ENCODE results near the gene PXMP2. TPM values are rescaled to one million over a fixed set of nuclear protein-coding genes. Genes with fewer than 3 reads are reported as not detected.

PXMP2 gene
- polyA plus RNA-seq, 3 donors = 2.9 to 9.2 (median 8.7) TPM

DNA sequence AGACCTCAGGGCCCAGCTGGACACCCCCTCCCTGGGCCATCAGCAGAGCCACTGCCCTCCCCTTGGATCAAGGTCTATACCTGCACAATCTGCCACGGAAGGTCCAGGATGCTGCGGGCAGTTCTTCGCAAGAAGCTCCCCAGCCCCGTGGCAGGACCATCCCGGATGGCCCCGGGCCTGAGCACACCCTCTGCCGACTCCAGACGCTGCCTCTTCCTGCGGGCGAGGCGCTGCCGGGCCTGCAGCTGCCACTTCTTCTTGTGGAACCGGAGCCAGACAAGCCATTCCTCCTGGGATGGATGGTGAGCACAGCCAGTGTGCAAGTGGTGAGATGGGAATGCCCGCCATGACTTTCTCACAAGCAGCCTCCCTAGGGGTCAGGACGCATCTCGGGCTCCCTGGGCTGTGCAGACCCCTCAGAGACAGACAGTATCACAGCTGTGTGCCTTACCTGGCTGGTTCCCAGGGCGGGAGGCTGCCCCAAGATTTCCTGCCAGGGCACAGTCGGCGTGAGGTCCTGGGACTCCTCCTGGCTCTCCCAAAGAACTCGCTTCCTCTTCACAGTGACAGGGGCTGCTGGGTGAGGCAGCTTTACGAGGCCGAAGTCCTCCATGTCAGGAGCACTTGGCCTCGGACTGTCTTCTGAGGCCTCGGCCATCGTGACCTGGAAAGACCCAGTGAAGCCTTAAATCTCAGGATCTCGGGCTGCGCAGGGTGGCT, 38.0 kb upstream of the PXMP2 start:
- no peak overlapping the region for H3K4me3 Mint-ChIP-seq
- Histone ChIP-seq H3K79me2 (ENCODE audit: insufficient read depth, low read length) (no peaks in the 10 kb centered on the region), H3K9me3 (replicated peaks in 1 of 2; ENCODE audit: control insufficient read depth in 1 of 2, insufficient read depth in 1 of 2, low read length in 2 of 2) (no peaks in the 10 kb centered on the region), H3K27me3 (ENCODE audit: control insufficient read depth in 2 of 2, insufficient read depth in 2 of 2, low read length in 2 of 2) (no peaks in the 10 kb centered on the region), H3K9ac (ENCODE audit: insufficient read depth, low read length, poor library complexity, severe bottlenecking) (no peak overlapping the region), H3K27ac (ENCODE audit: low read depth in 1 of 2, low read length in 2 of 2) (no peak overlapping the region), H3K4me3 (replicated peaks in 1 of 3; ENCODE audit: low read depth in 2 of 3, low read length in 3 of 3) (no peak overlapping the region), H3K4me1 (ENCODE audit: control insufficient read depth in 1 of 2, insufficient read depth in 2 of 2, low read length in 2 of 2) (no peaks in the 10 kb centered on the region), H2AFZ (ENCODE audit: insufficient read depth, low read depth, low read length, poor library complexity, severe bottlenecking) (no peak overlapping the region), H3K4me2 (replicated peaks; ENCODE audit: extremely low read depth, low read length, poor library complexity, severe bottlenecking) (no peak overlapping the region), H4K20me1 (ENCODE audit: insufficient read depth, low read length) (no peaks in the 10 kb centered on the region), H3K36me3 (replicated peaks in 1 of 2; ENCODE audit: control insufficient read depth in 1 of 2, insufficient read depth in 2 of 2, low read length in 2 of 2) (peaks cover 57 to 89% of the 10 kb centered on the region in 2 donors)
- H3K9me3 Mint-ChIP-seq = no peaks in the 10 kb centered on the region
- H3K4me1 Mint-ChIP-seq = no peaks in the 10 kb centered on the region
- 92% methylated on average over 26 of the region's 27 CpGs for WGBS (ENCODE audit: insufficient coverage)
- intact Hi-C loops (cut with micrococcal nuclease) = no loop called here
- no peak for DNase-seq
- H3K27ac Mint-ChIP-seq = peak overlapping the region in 1 of 7 donors; percentile 28
- TF ChIP-seq, protein P1, sequence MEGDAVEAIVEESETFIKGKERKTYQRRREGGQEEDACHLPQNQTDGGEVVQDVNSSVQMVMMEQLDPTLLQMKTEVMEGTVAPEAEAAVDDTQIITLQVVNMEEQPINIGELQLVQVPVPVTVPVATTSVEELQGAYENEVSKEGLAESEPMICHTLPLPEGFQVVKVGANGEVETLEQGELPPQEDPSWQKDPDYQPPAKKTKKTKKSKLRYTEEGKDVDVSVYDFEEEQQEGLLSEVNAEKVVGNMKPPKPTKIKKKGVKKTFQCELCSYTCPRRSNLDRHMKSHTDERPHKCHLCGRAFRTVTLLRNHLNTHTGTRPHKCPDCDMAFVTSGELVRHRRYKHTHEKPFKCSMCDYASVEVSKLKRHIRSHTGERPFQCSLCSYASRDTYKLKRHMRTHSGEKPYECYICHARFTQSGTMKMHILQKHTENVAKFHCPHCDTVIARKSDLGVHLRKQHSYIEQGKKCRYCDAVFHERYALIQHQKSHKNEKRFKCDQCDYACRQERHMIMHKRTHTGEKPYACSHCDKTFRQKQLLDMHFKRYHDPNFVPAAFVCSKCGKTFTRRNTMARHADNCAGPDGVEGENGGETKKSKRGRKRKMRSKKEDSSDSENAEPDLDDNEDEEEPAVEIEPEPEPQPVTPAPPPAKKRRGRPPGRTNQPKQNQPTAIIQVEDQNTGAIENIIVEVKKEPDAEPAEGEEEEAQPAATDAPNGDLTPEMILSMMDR (IDR thresholded peaks at IDR 0.05) = no peak
- H3K36me3 Mint-ChIP-seq = peaks cover 73 to 89% of the 10 kb centered on the region in 2 donors
- H3K27me3 Mint-ChIP-seq (ENCODE audit: low read depth in 3 of 3) = peaks cover 0 to 2% (median 1%) of the 10 kb centered on the region in 3 donors

DNA sequence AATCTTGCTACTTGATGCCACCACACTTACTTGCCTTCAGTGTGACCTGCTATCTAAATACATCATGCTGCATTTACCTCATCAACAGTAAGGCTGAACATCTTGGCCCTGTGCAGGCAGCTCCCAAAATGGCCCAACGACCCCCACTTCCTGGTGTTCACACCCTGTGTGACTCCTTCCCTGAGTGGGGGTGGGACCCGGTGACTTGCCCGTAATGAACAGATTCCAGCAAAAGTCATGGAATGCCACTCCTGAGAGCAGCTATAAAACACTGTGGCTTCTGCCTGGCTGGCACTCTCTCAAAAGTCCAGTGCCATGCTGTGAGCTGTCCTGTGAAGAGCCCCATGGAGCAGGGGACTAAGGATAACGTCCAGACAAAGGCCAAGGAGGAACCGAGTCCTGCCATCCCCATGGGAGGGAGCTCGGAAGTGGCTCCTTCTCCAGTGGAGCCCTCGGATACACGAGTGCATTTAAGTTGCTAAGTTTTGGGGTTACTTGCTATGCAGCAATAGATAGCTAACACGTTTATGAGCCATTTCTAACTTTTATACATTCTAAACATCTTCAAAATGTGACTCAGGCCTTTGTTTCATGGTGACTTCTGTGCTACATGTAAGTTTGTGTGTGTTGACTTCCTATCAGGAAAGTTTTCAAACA, 35.8 kb upstream of the PXMP2 start:
- peaks cover 72 to 89% of the 10 kb centered on the region in 2 donors for H3K36me3 Mint-ChIP-seq
- 98% methylated on average over 4 of the region's 9 CpGs for WGBS (ENCODE audit: insufficient coverage)
- no peaks in the 10 kb centered on the region for H3K9me3 Mint-ChIP-seq

More for the DNA sequence above, 35.8 kb upstream of the PXMP2 start:
- peaks cover 63 to 96% of the 10 kb centered on the region in 2 donors for H3K36me3 ChIP-seq (replicated peaks in 1 of 2; ENCODE audit: control insufficient read depth in 1 of 2, insufficient read depth in 2 of 2, low read length in 2 of 2)
- Mint-ChIP-seq H3K4me1 (no peaks in the 10 kb centered on the region), H3K27ac (no peak overlapping the region), H3K27me3 (ENCODE audit: low read depth in 3 of 3) (peaks cover 0 to 2% (median 1%) of the 10 kb centered on the region in 3 donors), H3K4me3 (no peak overlapping the region)
- H3K9ac ChIP-seq (ENCODE audit: insufficient read depth, low read length, poor library complexity, severe bottlenecking) = no peak overlapping the region
- H4K20me1 ChIP-seq (ENCODE audit: insufficient read depth, low read length) = no peaks in the 10 kb centered on the region
- DNase-seq = no peak
- intact Hi-C loops (cut with micrococcal nuclease) = no loop called here
- no peak overlapping the region for H2AFZ ChIP-seq (ENCODE audit: insufficient read depth, low read depth, low read length, poor library complexity, severe bottlenecking)
- H3K4me1 ChIP-seq (ENCODE audit: control insufficient read depth in 1 of 2, insufficient read depth in 2 of 2, low read length in 2 of 2) = no peaks in the 10 kb centered on the region
- no peaks in the 10 kb centered on the region for H3K27me3 ChIP-seq (ENCODE audit: control insufficient read depth in 2 of 2, insufficient read depth in 2 of 2, low read length in 2 of 2)
- H3K4me3 ChIP-seq (replicated peaks in 1 of 3; ENCODE audit: low read depth in 2 of 3, low read length in 3 of 3) = no peak overlapping the region
- H3K79me2 ChIP-seq (ENCODE audit: insufficient read depth, low read length) = no peaks in the 10 kb centered on the region
- no peak overlapping the region for H3K27ac ChIP-seq (ENCODE audit: low read depth in 1 of 2, low read length in 2 of 2)
- TF ChIP-seq, protein P1 (IDR thresholded peaks at IDR 0.05) = no peak
- H3K4me2 ChIP-seq (replicated peaks; ENCODE audit: extremely low read depth, low read length, poor library complexity, severe bottlenecking) = no peak overlapping the region
- H3K9me3 ChIP-seq (replicated peaks in 1 of 2; ENCODE audit: control insufficient read depth in 1 of 2, insufficient read depth in 1 of 2, low read length in 2 of 2) = no peaks in the 10 kb centered on the region
